Measurements from ENCODE around the gene BAZ2A.
"Not testable (repeated sequence)": the region's sequence is repeated elsewhere in the genome, so short reads cannot be mapped to it uniquely, and the experiment has no call there.

The BAZ2A gene

DNA sequence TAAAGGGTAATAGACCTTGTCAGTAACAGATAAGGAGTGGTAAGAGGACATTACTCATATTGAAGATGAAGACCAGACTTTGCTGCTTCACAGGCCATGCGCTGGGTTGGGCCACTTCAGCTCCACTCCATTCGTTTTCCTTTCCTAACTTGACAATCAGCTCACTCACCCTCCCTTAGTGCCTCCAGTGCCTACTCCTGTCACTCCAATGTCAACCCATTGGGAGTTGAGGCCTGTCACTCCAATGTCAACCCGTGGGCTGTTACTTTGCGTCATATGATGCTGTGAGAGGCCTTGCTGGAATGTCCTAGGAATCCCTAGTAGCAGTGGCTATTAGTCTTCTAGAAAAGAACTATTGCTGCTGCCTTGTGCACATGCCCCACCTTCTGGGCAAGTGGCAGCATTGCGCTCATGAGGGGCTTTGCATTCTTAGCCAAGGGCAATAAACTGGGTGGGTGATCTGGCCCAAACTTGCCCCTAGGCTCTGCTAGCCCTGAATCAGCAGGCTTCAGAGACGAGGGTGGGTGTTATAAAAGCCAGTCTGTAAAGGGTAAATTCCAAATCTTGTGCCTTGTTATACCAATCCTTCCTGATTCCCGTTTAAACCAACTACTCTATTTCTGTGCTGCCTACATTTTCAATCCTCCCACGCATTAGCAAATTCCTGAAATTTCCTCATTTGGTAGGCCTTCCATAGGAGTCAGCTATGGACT, 36.1 kb downstream of the BAZ2A start:
- peak; percentile 78 for DNase-seq

DNA sequence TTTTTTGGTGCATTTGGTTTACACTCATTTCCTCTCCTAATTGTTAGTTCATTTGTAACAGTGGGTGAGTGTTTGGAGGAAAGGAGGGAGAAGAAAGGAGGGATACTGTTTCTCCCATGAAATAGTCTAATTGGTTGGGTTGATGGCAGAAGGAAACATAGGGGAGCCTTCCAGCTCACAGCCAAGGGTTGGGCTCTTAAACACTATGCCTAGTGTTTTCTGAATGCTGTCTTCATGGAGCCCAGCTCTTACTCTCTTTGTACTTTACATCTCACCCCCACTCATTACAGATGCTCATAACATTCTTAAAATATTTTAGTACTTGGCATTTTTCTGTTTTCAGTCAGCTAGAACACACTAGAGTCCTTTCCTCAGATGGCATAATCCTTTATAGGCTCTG, 38.2 kb downstream of the BAZ2A start:
- peak; percentile 48 for DNase-seq

DNA sequence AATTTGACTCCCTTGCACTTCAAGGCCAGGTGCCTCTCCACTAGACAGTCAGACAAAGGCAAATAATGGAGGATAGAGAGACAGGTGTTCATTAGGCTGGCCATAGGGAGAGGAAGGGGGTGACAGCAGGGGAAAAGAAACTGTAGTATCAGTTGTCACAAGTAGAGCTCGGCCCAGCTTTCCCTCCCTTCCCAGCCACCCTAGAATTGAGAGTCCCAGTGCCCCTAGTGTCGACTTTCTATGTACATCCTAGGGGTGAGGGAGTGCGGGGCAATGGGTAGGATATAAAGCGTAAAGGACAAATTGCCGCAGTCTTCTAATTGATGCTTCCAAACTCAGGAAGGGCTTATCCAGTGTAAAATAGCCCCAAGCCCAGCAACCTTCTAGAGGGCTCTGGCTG, 39.0 kb downstream of the BAZ2A start:
- no peak for DNase-seq

DNA sequence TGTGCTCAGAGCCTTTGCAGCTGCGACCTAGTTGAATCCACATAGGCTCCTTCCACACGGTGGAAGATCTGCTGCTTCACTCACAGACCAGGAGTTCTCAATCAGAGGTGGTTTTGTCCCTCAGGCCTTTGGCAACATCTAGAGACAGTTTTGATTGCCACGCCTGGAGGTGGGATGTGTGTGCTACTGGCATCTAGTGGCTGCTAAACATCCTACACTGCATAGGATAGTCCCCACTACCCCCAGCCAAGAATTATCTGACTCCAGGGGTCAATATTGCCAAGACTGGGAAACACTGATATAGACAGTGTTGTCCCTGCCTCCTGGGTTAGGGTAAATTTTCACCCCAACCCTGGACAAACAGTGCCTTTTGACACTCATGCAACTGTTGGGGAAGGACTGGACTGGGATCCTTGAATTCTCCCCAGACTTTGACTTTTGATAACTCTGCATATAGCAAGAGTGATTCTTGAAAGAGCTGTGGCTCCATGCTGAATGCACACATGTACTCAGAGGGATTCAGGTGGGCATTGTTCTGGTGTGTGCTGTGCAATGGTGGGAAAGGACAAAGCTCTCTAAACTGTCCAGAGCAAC, 39.8 kb downstream of the BAZ2A start:
- DNase-seq, result peak; percentile 23

DNA sequence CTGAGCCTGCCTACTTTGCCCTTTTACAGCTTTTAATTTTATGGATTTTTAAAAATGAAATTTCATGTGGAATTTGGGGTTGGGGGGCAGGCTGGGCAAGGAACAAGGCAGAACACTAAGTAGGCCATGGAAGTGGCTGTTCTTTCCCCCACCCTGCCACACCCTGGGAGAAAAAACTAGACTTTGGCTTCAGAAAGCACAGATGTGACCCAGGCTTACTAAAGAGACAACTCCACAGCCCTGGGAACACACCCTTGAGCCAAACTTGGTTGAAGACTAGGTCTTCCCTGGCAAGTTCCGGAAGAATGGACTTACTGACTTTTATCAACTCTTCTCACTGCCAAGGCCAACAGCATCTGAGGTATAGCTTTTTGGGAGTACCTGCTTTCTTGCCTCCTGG, 40.3 kb downstream of the BAZ2A start:
- DNase-seq, result no peak

DNA sequence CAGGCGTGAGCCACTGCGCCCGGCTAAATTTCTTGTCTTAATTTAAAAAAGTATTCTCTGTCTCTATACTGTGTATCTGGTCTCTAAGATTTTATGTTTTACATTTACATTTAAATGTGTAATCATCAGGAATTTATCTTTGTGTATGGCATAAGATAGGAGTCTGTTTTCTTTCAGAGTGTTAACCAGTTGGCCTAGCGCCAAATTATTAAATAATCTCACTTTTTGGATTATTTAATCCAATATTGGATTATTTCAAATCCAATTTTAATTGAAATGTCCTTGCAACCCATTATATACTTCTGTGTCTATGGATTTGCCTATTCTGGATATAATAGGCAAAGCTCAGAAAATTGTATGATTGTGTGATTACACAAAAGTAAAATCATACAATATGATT, 45.0 kb downstream of the BAZ2A start:
- DNase-seq, result no peak

DNA sequence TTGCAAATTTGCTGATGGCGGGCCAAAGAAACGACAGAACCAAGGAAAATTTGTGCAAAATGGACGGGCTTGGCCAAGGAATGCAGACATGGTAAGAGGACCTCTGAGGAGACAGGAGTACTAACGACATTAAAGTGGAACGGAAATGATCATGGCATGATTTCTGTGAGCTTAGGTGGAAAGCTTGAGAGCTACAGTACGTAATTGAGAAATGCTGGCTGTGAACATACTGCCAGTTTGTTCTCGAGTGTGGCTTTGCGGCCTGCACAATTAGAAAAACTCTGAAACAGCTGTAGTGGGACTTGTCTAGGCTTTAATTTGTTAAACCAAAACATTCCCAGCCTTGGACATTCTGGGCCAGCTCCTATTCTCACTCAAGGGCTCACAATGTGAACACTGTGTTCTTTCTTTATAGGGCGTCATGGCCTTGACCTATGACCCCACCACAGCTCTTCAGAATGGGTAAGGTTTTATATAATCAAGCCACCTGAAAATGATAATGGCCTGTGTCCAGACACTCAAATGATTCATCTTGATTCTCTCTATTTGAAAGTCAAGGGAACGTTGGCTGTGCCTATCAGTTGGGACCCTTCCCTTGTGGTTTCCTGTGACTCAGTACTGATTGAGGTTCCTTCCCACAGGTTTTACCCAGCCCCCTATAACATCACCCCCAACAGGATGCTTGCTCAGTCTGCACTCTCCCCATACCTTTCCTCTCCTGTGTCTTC, 48.5 kb downstream of the BAZ2A start:
- DNase-seq, result peak; percentile 55

DNA sequence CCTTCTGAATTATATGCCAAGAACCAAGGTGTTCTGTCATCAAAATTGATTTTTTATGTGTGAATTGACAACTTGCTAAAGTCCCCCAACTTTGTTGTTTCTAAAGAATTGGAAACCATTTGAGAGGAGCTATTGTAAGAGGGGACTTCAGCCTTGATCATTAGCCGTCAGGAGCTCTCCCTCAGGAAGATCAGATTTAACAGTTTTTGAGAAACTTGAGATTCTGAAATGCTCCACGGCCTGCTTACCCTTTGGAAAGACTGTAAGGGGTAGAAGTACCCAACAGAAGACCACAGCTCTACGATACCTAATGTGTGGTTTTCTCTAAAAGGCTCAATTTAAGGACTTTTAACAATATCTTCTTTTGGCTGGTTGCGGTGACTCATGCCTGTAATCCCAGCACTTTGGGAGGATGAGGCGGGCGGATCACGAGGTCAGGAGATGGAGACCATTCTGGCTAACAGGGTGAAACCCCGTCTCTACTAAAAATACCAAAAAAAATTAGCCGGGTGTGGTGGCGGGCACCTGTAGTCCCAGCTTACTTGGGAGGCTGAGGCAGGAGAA, 51.1 kb downstream of the BAZ2A start:
- DNase-seq, result no peak

DNA sequence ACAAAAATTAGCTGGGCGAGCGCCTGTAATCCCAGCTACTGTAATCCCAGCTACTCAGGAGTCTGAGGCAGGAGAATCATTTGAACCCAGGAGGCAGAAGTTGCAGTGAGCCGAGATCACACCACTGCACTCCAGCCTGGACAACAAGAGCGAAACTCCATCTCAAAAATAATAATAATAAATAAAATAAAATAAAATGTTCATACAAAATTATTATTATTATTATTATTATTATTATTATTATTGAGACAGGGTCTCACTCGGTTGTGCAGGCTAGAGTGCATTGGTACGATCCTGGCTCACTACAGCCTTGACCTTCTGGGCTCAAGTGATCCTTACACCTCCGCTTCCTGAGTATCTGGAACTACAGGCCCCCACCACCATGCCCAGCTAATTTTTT, 52.9 kb downstream of the BAZ2A start:
- DNase-seq, result not testable (repeated sequence)

DNA sequence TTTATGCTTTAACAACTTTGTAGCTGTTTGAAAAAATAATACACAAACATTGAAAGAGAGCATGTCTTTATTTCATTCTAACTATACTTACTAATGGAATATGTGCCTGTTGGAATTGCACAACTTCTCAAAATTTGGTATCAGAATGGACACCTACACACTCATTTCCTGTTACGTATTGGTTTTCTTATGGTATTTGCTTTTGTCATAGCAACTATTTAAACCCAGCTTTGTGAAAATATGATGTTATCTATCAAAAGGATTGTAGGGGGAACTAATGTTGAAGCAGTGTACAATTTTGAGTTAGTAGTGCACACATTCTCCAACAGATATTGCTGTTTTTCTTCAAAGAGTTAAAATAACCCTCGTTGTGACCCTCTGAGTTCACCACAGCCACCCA, 55.9 kb downstream of the BAZ2A start:
- DNase-seq, result peak; percentile 21

DNA sequence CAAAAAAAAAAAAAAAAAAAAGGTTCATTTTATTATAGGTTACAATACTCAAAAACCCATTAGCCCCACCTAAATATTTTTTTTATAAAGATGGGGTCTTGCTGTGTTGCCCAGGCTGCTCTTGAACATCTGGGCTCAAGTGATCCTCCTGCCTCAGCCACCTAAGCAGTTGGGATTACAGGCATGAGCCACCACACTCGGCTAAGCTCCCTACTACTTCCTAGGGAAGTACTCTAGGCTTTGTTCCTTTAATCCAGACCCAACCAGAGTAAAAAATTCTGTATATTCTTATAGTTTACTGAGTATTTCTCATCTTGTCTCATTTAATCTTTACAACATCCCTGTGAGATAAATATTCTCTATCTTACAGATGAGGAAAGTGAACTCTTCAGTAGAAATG, 57.8 kb downstream of the BAZ2A start:
- DNase-seq, result no peak

DNA sequence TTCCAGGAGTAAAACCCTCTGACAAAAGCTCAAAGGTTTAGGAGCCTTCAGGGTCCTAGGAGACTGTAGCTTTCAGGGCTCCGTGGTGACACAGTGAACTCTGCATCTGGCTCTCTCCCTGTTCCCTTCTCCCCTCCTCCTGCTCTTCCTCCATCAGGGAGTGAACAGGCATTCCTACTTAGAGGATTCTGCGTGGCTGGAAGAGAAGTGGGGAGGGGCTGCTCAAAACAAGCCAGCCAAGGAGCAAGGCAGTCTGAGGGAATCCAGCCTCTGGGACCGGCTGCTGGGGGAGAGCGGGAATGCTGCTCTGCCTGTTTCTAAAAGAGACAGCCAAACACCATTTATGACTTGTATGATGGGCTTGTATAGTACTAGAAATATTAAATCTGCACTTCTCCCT, 59.0 kb downstream of the BAZ2A start:
- no peak for DNase-seq

DNA sequence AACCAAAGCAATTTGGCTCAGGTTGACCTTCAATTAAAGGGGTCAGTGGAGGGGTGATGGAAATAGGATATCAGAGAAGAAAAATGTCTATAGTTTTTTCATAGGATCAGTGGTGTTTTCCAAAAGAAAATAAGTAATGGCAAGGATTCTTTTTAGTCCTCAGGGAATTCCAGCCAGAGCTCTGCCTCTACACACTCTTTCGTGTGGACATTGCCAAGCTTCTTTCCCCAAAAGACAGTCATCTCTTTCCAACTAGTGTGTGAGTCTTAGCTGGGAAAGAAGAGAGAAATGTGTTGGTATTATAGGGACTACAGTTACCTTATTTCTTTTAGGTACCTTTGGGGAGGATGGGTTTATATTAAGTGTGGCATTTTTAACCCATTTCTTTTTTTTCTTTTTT, 62.0 kb downstream of the BAZ2A start:
- DNase-seq, result no peak

DNA sequence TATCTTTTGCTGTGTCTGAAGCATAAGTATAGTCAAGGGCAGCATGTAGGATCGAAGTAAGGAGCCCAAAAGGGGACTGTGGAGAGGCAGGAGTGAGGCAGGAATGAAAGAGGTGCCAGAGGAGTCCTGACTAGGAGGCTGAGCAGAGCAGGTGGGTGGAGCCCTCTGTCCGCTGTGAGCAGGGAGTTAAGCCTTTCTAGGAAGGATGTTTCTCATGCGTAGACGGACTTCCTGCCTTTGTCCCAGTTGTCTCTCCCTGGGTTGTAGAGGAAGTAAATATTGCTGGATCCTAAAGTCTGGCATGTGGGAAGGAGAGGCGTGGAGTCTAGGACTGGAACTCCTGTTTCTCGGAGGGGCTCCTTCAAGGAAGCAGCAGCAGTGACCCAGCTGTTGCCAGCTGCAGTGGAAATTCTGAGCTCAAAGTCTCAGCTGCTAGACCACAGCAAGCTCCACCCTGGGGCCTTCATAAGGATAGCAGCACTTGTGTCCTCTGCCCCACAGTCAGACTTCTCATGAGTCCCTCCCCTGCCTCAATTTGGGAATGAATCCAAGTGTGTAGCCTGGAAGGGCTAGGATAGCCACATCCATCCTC, 64.5 kb downstream of the BAZ2A start:
- peak; percentile 30 for DNase-seq

DNA sequence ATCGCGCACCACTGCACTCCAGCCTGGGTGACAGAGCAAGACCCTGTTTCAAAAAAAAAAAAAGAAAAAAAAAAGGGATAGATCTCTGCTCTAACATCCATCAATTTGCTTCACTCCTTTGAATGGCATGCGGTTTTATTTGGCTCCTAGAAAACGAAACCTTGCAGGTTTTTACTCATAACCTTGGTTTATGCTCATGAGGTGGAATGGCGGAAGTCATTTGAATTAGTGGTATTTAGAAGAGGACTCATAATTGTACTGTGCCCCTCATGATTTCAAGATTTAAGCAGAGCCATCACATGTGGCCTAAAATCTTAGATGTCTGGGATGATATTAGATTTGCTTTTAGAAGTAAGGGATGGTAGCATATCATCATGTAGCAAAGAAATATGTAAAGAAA, 79.1 kb downstream of the BAZ2A start:
- DNase-seq, result no peak

DNA sequence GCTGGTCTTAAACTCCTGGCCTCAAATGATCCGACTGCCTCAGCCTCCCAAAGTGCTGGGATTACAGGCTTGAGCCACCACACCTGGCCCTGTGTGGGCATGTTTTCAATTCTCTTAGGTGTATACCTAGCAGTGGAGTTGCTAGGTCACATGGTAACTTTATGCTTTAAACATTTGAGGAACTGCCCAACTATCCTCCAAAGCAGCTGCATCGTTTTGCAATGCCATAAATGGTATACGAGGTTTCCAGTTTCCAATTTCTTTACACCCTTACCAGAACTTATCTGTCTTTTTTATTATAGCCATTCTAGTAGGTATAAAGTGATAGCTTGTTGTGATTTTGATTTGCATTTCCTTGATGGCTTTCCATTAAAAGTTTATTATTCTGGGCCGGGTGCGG, 83.4 kb downstream of the BAZ2A start:
- DNase-seq, result no peak

All from EL (cell line).